HepG2 (cell line): Measurements from ENCODE around the gene TMEM134.

ENCODE experiments used
- AHR ChIP-seq: IDR thresholded peaks from 2 replicates; pipeline ENCODE4 v1.6.1; 2018; ENCODE audit warnings: missing genetic modification reagents, missing compliant biosample characterization
- CTCF ChIP-seq: sonication (generic); formaldehyde crosslinking; IDR thresholded peaks from 2 replicates; pipeline ENCODE4 v1.5.0; 2020; ENCODE audit warnings: mild to moderate bottlenecking, missing genetic modification reagents, moderate library complexity
- HMGXB3 ChIP-seq: sonication (generic); formaldehyde crosslinking; IDR thresholded peaks from 2 replicates; pipeline ENCODE4 v1.4.0; 2020; ENCODE audit warnings: missing genetic modification reagents, borderline replicate concordance
- JUN ChIP-seq: sonication (generic); formaldehyde crosslinking; IDR thresholded peaks from 2 replicates; pipeline ENCODE4 v1.4.0; 2020; ENCODE audit warnings: mild to moderate bottlenecking, missing genetic modification reagents
- MEIS1 ChIP-seq: sonication (generic); formaldehyde crosslinking; IDR thresholded peaks from 2 replicates; pipeline ENCODE4 v1.9.0; 2021; ENCODE audit warnings: mild to moderate bottlenecking, missing genetic modification reagents, moderate library complexity, borderline replicate concordance
- NFIC ChIP-seq: IDR thresholded peaks from 2 replicates; pipeline ENCODE4 v1.6.1; 2012; ENCODE audit warnings: mild to moderate bottlenecking, low read length, inconsistent platforms
- PHB2 ChIP-seq: fragments of 450-650 bp; IDR thresholded peaks from 2 replicates; pipeline ENCODE4 v1.6.1; 2018; ENCODE audit not compliant: partially characterized antibody
- POLR2A ChIP-seq, 2 experiments: IDR thresholded peaks; 2 replicates each; pipeline ENCODE4 v1.6.1; 2011; ENCODE audit warnings: low read depth in 2 of 2, low read length in 2 of 2, mild to moderate bottlenecking in 1 of 2, moderate library complexity in 1 of 2; ENCODE audit not compliant: insufficient read depth in 1 of 2
- POLR2G ChIP-seq: fragments of 200-400 bp; formaldehyde crosslinking; IDR thresholded peaks from 2 replicates; pipeline ENCODE4 v1.6.1; 2018; ENCODE audit warnings: mild to moderate bottlenecking, low read depth, low read length, moderate library complexity
- SUZ12 ChIP-seq: fragments of 150-350 bp; IDR thresholded peaks from 2 replicates; pipeline ENCODE4 v1.6.1; 2014; ENCODE audit warnings: low read depth, low read length
- TGIF2 ChIP-seq: IDR thresholded peaks from 2 replicates; pipeline ENCODE4 v1.6.1; 2016; ENCODE audit warnings: control low read depth, missing compliant biosample characterization
- ZBTB34 ChIP-seq: sonication (generic); formaldehyde crosslinking; IDR thresholded peaks from 2 replicates; pipeline ENCODE4 v1.8.0; 2022; ENCODE audit warnings: mild to moderate bottlenecking, missing genetic modification reagents
- ZNF317 ChIP-seq: sonication (generic); formaldehyde crosslinking; IDR thresholded peaks from 2 replicates; pipeline ENCODE4 v1.5.0; 2020; ENCODE audit warnings: mild to moderate bottlenecking, missing genetic modification reagents

GRCh38 chr11:67472882-67473281 lies 3.8 kb upstream of the TMEM134 start:
- TF ChIP-seq MEIS1 (CRISPR knock-in tag): no peak
- no peak for TF ChIP-seq POLR2A (IDR thresholded peaks at IDR 0.05; ENCODE audit: insufficient read depth in 1 of 2, low read depth in 2 of 2, low read length in 2 of 2)
- no peak for TF ChIP-seq CTCF (CRISPR knock-in tag)
- no peak for TF ChIP-seq TGIF2 (CRISPR knock-in tag)
- TF ChIP-seq PHB2: no peak
- TF ChIP-seq ZBTB34 (CRISPR knock-in tag): no peak
- TF ChIP-seq ZNF317 (CRISPR knock-in tag): no peak
- no peak for TF ChIP-seq AHR (CRISPR knock-in tag)
- TF ChIP-seq HMGXB3 (CRISPR knock-in tag): no peak
- TF ChIP-seq JUN (CRISPR knock-in tag): no peak
- no peak for TF ChIP-seq NFIC
- TF ChIP-seq POLR2G: no peak
- no peak for TF ChIP-seq SUZ12
